Activated T-cell treated with anti-CD3 and anti-CD28 coated beads for 24 hours (primary cell): ENCODE data around the gene YEATS4.

Experiments
- DNase-seq: peaks from one replicate; pipeline ENCODE4 v3.0.0-alpha.2; 2020; ENCODE audit warnings: low read depth

YEATS4 gene

GRCh38 chr12:69435644-69436043 lies 76.1 kb downstream of the YEATS4 start:
- DNase-seq, result no peak

- no peak for DNase-seq
Observed at GRCh38 chr12:69437073-69437472, 77.5 kb downstream of the YEATS4 start.

- DNase-seq, result no peak
Observed at GRCh38 chr12:69438539-69438938, 79.0 kb downstream of the YEATS4 start.

- DNase-seq, result no peak
Observed at GRCh38 chr12:69440016-69440415, 80.5 kb downstream of the YEATS4 start.
